Ovary (tissue), 3 donors: ENCODE results near the gene TECTB.

Source experiments
- CTCF ChIP-seq, 3 donors: fragments of 450-650 bp in 2 of 3; fragments of 200-600 bp in 1 of 3; IDR thresholded peaks; one replicate each; pipeline versions ENCODE4 v1.5.1 to v1.8.0; 2016 to 2022; ENCODE audit warnings: antibody characterized with exemption in 3 of 3, mild to moderate bottlenecking in 1 of 3
- EP300 ChIP-seq: sonication (generic); formaldehyde crosslinking; IDR thresholded peaks from one replicate; pipeline ENCODE4 v1.6.1; 2017; ENCODE audit warnings: antibody characterized with exemption
- POLR2A ChIP-seq: fragments of 450-650 bp; IDR thresholded peaks from one replicate; pipeline ENCODE4 v1.6.1; 2017; ENCODE audit warnings: antibody characterized with exemption, mild to moderate bottlenecking, moderate library complexity
- donor health status: DM: no; HTN: no; CAD: no.

DNA sequence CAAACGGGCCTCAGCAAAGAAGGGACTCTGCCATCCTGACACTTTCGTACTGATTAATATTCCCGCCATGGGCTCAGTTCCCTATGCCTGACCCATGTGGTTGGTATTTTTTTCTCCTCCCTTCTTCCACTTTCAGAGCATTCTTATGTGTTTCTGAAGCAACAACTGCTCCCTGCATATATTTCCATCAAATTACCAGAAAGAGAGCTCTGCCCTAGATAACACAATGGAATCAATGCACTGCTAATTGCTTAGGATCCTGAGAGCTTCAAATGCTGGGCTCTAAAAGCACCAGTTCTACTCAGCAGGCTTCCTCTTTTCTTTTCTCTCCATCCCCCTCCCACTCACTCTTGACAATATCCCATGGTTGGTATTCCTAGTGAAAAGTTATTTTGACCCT is 5.3 kb downstream of the TECTB start:
- TF ChIP-seq CTCF (IDR thresholded peaks at IDR 0.05) (no peak), EP300 (no peak), POLR2A (no peak)
